ENCODE measurements around the gene TSHZ3.

- TF ChIP-seq CTCF (IDR thresholded peaks at IDR 0.05) = no peak
- no peak for TF ChIP-seq POLR2A (IDR thresholded peaks at IDR 0.05)
These were observed 83.0 kb downstream of the TSHZ3 start for GRCh38 chr19:31266196-31266595.

Data from heart left ventricle (tissue), 13 donors.